HepG2 (cell line): ENCODE measurements around the gene MIOS. TPM values are rescaled to one million over a fixed set of nuclear protein-coding genes. Genes with fewer than 3 reads are reported as not detected.

Experiments
- polyA plus RNA-seq, 8 experiments: library from polyadenylated mRNA; depleted of rRNA in 3 of 8; stranded (reverse) in 7 of 8; unstranded in 1 of 8; fragments of >200 nt; fragmentation: Illumina TruSeq in 4 of 8; extraction: Trizol in 4 of 8; gene quantifications; 2 replicates each; pipeline versions ENCODE4 v1.2.1 to v1.2.3, GENCODE V29; 2011 to 2016; ENCODE audit warnings: low read depth in 4 of 8, missing spikeins in 1 of 8, mixed read lengths in 1 of 8; ENCODE audit not compliant: insufficient read depth in 1 of 8
- total RNA-seq, 5 experiments: library from RNA; depleted of rRNA; stranded (reverse); fragments of >200 nt; fragmentation: Illumina TruSeq; extraction: Trizol; gene quantifications; 2 replicates each; pipeline ENCODE4 v1.2.3, GENCODE V29; 2016; ENCODE audit warnings: low read depth in 1 of 5

MIOS gene
- total and polyA plus RNA-seq, 2 of the 13 experiments (the other 11 are each of a cell fraction or from before 2014, with no cell fraction given), result 15.2 to 33.5 TPM

Other genes starting within 250 kb of the MIOS start
- 0.07 TPM in 1 of 2 replicates, not detected in the other for gene COL28A1, start 31.0 kb upstream of the MIOS start, total RNA-seq (2016; rRNA removed; fragmentation: Illumina TruSeq; extraction: Trizol)
- gene COL28A1, start 31.0 kb upstream of the MIOS start, polyA plus RNA-seq (2011; rRNA removed), result 0.07 and 0.15 TPM in 2 replicates
- gene UMAD1, start 73.9 kb downstream of the MIOS start, total RNA-seq (2016; rRNA removed; fragmentation: Illumina TruSeq; extraction: Trizol), result 17.6 and 26.4 TPM in 2 replicates
- 12.4 and 16.8 TPM in 2 replicates for gene UMAD1, start 73.9 kb downstream of the MIOS start, polyA plus RNA-seq (2011; rRNA removed)
- 154 and 206 TPM in 2 replicates for gene RPA3, start 151.7 kb downstream of the MIOS start, total RNA-seq (2016; rRNA removed; fragmentation: Illumina TruSeq; extraction: Trizol)
- gene RPA3, start 151.7 kb downstream of the MIOS start, polyA plus RNA-seq (2011; rRNA removed), result 21.3 and 38.3 TPM in 2 replicates